Measurements from ENCODE around the gene ASL.

DNA sequence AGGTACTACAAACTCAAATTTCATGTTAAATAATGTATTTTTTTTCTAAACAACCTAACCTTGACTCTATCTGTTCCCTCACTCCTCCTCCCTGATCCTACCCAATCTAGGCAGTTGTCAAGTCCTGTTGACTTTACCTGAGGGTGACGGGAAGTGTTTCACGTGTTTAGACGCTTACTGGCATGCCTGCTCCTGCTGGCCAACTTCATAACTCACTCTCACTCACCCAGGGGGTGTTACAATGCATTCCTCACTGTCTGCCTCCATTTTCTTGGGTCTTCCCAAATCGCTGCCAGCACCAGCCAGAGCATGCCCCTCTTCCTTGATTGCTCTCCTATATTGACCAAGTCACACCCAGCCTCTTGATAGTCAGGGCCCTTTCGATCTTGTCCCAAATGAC is 67.4 kb downstream of the ASL start:
- TF ChIP-seq, protein P1, sequence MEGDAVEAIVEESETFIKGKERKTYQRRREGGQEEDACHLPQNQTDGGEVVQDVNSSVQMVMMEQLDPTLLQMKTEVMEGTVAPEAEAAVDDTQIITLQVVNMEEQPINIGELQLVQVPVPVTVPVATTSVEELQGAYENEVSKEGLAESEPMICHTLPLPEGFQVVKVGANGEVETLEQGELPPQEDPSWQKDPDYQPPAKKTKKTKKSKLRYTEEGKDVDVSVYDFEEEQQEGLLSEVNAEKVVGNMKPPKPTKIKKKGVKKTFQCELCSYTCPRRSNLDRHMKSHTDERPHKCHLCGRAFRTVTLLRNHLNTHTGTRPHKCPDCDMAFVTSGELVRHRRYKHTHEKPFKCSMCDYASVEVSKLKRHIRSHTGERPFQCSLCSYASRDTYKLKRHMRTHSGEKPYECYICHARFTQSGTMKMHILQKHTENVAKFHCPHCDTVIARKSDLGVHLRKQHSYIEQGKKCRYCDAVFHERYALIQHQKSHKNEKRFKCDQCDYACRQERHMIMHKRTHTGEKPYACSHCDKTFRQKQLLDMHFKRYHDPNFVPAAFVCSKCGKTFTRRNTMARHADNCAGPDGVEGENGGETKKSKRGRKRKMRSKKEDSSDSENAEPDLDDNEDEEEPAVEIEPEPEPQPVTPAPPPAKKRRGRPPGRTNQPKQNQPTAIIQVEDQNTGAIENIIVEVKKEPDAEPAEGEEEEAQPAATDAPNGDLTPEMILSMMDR (IDR thresholded peaks at IDR 0.05) = no peak
- no peak for TF ChIP-seq POLR2A (IDR thresholded peaks at IDR 0.05)
